Activated T-cell treated with anti-CD3 and anti-CD28 coated beads, Interleukin-2, amount 50 U/mL, for 24 hours (primary cell): Measurements from ENCODE around the gene VWF.

ENCODE experiments used
- DNase-seq: peaks from one replicate; pipeline ENCODE4 v3.0.0-alpha.2; 2020
- H3K27ac Mint-ChIP-seq: 2 replicates; pipeline ENCODE4 v1.8.0; 2020; ENCODE audit warnings: mild to moderate bottlenecking, mixed read lengths
- H3K27me3 Mint-ChIP-seq: 2 replicates; pipeline ENCODE4 v1.8.0; 2020; ENCODE audit warnings: mixed read lengths
- H3K36me3 Mint-ChIP-seq: 2 replicates; pipeline ENCODE4 v1.8.0; 2020; ENCODE audit warnings: low read depth, mixed read lengths
- H3K4me1 Mint-ChIP-seq: 2 replicates; pipeline ENCODE4 v1.8.0; 2020; ENCODE audit warnings: low read depth, mixed read lengths
- H3K4me3 Mint-ChIP-seq: 2 replicates; pipeline ENCODE4 v1.8.0; 2020; ENCODE audit warnings: mild to moderate bottlenecking, moderate library complexity, mixed read lengths
- H3K9me3 Mint-ChIP-seq: 2 replicates; pipeline ENCODE4 v1.8.0; 2020; ENCODE audit warnings: mixed read lengths

VWF gene

GRCh38 chr12:5904969-5905368, 219.5 kb downstream of the VWF start:
- Mint-ChIP-seq H3K27ac (no peak overlapping the region), H3K36me3 (no peaks in the 10 kb centered on the region), H3K27me3 (peaks cover 30% of the 10 kb centered on the region), H3K9me3 (no peaks in the 10 kb centered on the region), H3K4me1 (no peaks in the 10 kb centered on the region), H3K4me3 (no peak overlapping the region)
- no peak for DNase-seq

GRCh38 chr12:5904441-5904840, 220.0 kb downstream of the VWF start:
- no peak for DNase-seq
- no peak overlapping the region for H3K27ac Mint-ChIP-seq
- H3K9me3 Mint-ChIP-seq, result no peaks in the 10 kb centered on the region

GRCh38 chr12:5902736-5903135, 221.7 kb downstream of the VWF start:
- Mint-ChIP-seq H3K4me3 (no peak overlapping the region), H3K9me3 (no peaks in the 10 kb centered on the region), H3K36me3 (no peaks in the 10 kb centered on the region), H3K4me1 (no peaks in the 10 kb centered on the region), H3K27ac (no peak overlapping the region), H3K27me3 (peaks cover 40% of the 10 kb centered on the region)
- DNase-seq, result no peak

More at GRCh38 chr12:5904441-5904840, 220.0 kb downstream of the VWF start:
- Mint-ChIP-seq H3K27me3 (peaks cover 34% of the 10 kb centered on the region), H3K4me3 (no peak overlapping the region), H3K36me3 (no peaks in the 10 kb centered on the region), H3K4me1 (no peaks in the 10 kb centered on the region)

GRCh38 chr12:5901416-5901815, 223.1 kb downstream of the VWF start:
- Mint-ChIP-seq H3K27me3 (peaks cover 47% of the 10 kb centered on the region), H3K4me3 (no peak overlapping the region)

GRCh38 chr12:5900533-5901205, 223.8 kb downstream of the VWF start:
- Mint-ChIP-seq H3K27ac (no peak overlapping the region), H3K4me1 (no peaks in the 10 kb centered on the region), H3K27me3 (peaks cover 51% of the 10 kb centered on the region), H3K4me3 (no peak overlapping the region), H3K36me3 (no peaks in the 10 kb centered on the region), H3K9me3 (no peaks in the 10 kb centered on the region)
- no peak for DNase-seq

More at GRCh38 chr12:5901416-5901815, 223.1 kb downstream of the VWF start:
- no peak overlapping the region for H3K27ac Mint-ChIP-seq
- H3K9me3 Mint-ChIP-seq, result no peaks in the 10 kb centered on the region
- H3K4me1 Mint-ChIP-seq, result no peaks in the 10 kb centered on the region
- no peak for DNase-seq
- no peaks in the 10 kb centered on the region for H3K36me3 Mint-ChIP-seq

- Mint-ChIP-seq H3K4me1 (no peaks in the 10 kb centered on the region), H3K27me3 (peaks cover 55% of the 10 kb centered on the region)
Measured at GRCh38 chr12:5900076-5900475, 224.4 kb downstream of the VWF start.

GRCh38 chr12:5899675-5900074, 224.8 kb downstream of the VWF start:
- Mint-ChIP-seq H3K27me3 (peaks cover 56% of the 10 kb centered on the region), H3K36me3 (no peaks in the 10 kb centered on the region), H3K4me1 (no peaks in the 10 kb centered on the region), H3K27ac (no peak overlapping the region), H3K4me3 (no peak overlapping the region), H3K9me3 (no peaks in the 10 kb centered on the region)
- DNase-seq, result no peak

More at GRCh38 chr12:5900076-5900475, 224.4 kb downstream of the VWF start:
- Mint-ChIP-seq H3K9me3 (no peaks in the 10 kb centered on the region), H3K27ac (no peak overlapping the region), H3K4me3 (no peak overlapping the region), H3K36me3 (no peaks in the 10 kb centered on the region)
- DNase-seq, result no peak

GRCh38 chr12:5898874-5899273, 225.6 kb downstream of the VWF start:
- no peak overlapping the region for H3K4me3 Mint-ChIP-seq

More at GRCh38 chr12:5898874-5899273, 225.6 kb downstream of the VWF start:
- H3K4me1 Mint-ChIP-seq, result no peaks in the 10 kb centered on the region
- no peaks in the 10 kb centered on the region for H3K9me3 Mint-ChIP-seq
- no peak overlapping the region for H3K27ac Mint-ChIP-seq
- H3K36me3 Mint-ChIP-seq, result no peaks in the 10 kb centered on the region
- peaks cover 56% of the 10 kb centered on the region for H3K27me3 Mint-ChIP-seq
- no peak for DNase-seq
